NCI-H460 (cell line): ENCODE results near the gene OASL. TPM values are rescaled to one million over a fixed set of nuclear protein-coding genes. Genes with fewer than 3 reads are reported as not detected.
"Not testable (repeated sequence)": the region's sequence is repeated elsewhere in the genome, so short reads cannot be mapped to it uniquely, and the experiment has no call there.

Source experiments
- DNase-seq: peaks from one replicate; pipeline ENCODE4 v3.0.0-alpha.2; 2016; ENCODE audit warnings: low read depth; ENCODE audit errors: extremely low read depth
- total RNA-seq: library from RNA; depleted of rRNA; stranded (reverse); fragments of >200 nt; shearing (Covaris generic); gene quantifications from 2 replicates; pipeline ENCODE4 v1.2.3, GENCODE V29; 2014

The OASL gene
- total RNA-seq, 1 experiment from 2014 or later, result 0.17 TPM

GRCh38 chr12:121059031-121059898 lies 20.2 kb upstream of the OASL start:
- DNase-seq, result no peak

DNA sequence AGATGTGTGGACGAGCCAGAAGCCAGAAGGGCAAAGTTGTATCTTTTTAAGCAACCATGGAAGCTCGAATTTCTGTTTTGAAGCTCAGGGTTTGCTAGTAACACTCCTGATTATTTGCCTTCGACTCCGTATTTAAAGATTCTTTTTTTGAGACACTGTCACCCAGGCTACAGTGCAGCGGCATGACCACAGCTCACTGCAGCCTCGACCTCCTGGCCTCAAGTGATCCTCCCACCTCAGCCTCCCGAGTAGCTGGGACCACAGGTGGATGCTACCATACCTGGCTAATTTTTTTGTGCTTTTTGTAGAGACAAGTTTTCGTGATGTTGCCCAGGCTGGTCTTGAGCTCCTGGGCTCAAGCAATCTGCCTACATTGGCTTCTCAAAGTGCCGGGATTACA lies 18.7 kb upstream of the OASL start:
- no peak for DNase-seq

DNA sequence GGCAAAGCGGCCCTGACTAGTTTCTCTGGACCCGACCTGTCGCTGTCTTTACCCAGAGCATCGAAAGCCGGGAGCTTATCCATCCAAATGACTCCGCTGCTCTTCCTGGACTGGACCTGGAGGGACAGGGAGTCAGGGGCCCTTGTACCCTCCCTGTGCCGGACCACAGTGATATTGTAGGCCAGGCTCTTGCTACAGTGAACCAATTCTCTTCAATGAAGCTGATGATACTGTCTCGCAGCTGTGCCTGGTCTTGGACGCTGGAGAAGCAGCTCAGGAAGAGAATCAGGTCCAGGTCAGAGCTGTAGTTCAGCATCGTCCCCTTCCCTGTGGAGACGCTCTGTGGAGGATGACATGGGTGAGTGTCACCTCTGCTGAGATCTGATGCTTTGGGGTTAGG lies 14.7 kb upstream of the OASL start:
- DNase-seq, result no peak

- DNase-seq, result no peak
Measured at GRCh38 chr12:121050725-121051124, 11.7 kb upstream of the OASL start.

DNA sequence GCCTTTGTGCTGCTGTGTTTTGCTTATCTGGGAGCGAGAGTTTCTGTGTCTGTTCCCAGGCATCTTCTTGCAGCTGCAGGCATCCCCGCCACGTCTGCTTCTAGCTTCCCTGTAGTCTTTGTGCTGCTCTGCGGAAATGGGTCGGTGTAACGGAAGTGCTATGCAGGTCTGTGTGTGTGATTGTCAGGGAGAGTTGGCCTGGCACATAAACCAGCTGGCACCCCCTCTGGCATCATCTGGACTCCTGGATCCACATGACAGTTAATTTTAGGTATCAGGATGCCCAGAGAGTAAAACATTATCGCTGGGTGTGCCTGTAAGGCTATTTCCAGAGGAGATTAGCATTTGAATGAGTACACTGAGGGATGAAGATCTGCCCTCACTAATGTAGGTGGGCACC lies 9.4 kb upstream of the OASL start:
- DNase-seq, result no peak

DNA sequence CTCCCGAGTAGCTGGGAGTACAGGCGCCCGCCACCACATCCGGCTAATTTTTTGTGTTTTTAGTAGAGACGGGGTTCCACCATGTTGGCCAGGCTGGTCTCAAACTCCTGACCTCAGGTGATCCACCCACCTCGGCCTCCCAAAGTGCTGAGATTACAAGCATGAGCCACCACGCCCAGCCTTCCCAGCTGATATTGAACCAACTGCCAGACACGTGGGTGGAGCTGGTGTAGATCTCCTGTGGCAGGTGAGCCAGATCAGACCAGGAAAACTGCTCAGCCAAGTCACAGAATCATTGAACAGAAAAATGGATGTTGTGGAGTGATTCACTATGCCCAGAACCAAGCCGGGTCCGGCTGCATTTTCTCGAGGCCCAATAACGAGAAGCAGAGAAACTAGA lies 8.4 kb upstream of the OASL start:
- not testable (repeated sequence) for DNase-seq

DNA sequence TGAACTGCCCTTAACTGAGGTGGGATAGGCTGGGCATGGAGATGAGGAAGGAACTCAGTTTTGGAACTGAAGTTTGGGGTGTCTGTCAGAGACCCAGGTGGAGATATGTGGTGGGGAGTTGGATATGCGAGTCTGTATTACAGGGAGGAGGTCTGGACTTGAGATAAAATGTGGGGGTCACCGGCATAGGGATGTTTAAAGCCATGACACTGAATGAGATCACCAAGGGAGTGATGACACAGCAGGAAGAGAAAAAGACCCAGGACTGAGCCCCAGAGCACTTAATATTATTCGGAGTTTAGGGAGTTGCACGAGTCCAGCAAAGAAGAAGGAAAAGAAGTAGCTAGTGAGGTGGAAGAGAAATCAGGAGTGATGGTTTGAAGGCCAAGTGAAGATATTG lies 4.0 kb upstream of the OASL start:
- no peak for DNase-seq

GRCh38 chr12:121036810-121037326 lies 2.2 kb downstream of the OASL start:
- DNase-seq, result no peak

DNA sequence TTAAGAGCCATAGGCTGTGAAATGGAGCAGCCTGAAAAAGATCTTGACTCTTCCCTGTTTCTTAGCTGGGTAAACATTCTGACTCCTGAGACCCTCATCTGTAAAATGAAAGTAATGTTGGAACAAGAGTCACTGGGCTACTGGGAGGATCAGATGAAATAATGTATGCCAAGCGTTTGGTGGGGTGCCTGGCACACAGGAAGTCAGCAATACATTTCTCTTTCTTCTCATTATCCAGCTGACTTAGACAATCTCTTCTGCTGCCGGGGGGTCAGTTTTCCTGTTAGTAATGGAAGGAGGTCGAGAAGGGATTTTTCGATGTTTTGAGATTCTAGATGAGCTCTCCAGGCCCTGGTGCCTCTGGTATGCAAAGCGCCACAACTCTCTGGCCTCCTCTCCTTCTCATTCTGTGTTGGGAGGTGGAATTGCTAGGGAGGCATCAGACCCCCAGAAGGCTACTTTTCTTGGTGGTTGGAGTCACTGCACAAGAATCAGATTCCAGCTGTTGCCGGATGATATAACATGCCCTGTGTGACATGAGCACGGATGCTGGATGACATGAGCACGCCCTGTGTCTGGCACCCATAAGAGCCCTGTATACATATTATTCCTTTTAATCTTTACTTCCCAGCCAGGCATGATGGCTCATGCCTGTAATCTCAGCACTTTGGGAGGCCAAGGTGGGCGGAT lies 4.3 kb downstream of the OASL start:
- no peak for DNase-seq

GRCh38 chr12:121033625-121034349 lies 5.3 kb downstream of the OASL start:
- no peak for DNase-seq

GRCh38 chr12:121030576-121031212 lies 8.4 kb downstream of the OASL start:
- DNase-seq, result no peak

DNA sequence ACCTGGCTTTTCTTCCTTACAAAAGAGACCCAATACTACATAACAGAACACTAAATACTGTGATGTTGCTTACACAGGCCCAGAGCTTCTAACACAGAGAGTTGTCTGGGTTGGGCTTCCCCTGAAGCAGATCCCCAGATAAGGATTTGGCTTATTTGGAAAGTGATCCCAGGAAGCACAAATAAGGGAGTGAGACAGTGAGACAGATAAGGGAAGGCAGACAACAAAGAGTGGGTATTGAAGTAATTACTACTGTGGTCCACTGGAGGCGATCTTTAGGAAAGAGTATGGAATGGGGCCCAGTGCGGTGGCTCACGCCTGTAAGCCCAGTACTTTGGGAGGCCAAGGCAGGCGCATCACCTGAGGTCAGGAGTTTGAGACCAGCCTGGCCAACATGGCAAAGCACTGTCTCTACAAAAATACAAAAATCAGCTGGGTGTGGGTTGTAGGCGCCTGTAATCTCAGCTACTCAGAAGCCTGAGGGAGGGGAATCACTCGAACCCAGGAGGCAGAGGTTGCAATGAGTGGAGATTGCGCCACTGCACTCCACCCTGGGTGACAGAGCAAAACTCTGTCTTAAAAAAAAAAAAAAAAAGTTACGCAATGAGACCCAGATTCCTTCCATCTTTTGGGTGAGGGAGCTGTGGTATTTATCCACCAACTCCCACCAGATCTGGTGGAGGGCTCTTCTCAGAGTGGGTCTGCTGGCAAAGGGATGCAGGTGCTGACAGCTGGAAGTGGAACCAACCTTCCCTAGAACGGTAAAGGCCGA lies 12.6 kb downstream of the OASL start:
- no peak for DNase-seq

DNA sequence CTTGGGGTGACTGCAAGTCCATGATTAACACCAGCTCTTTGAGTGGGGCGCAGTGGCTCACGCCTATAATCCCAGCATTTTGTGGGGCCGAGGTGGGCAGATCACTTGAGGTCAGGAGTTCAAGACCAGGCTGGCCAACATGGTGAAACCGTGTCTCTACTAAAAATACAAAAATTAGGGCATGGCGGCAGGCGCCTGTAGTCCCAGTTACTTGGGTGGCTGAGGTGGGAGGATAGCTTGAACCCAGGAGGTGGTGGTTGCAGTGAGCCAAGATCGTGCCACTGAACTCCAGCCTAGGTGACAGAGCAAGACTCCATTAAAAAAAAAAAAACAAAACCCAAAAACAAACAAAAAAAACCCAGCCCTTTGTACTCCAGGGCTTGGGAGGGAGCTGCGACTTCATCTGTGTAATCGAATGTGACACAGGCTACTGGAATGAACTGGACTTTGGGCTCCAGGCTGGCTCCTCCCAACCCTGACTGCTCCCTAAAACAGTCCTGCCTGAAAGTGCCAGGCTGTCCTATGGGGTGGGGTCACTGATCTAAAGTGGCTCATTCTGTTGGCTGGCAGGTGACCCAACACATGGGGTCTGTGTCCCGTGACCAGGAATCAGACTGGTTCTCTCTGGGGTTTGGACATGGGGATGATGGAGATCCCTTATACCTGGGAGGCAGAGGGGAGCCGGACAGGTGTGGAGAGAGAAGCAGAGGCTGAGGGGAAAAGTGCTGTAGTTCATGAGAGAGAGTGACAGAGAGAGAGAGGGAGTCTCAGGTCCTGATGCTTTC lies 13.4 kb downstream of the OASL start:
- DNase-seq, result no peak

DNA sequence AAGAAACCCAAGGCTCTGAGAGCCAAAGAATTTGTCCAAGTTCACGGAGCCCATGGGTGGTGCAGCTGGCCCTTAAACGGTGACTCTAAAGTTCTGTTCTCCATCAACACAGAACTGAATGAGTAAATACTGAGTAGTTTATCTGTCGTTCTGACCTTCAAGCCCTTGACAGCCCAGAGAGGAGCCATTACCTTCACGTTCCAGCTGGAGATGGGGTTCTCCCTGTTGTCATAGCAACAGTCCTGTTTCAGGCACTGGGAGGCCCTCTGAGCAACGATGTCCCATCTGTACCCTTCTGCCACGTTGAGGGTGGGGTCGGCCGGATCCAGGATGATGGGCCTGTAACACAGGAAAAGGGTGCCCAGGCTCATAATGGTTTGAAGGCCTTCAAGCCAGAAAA lies 15.2 kb downstream of the OASL start:
- no peak for DNase-seq

- no peak for DNase-seq
Measured at GRCh38 chr12:121022713-121023112, 16.3 kb downstream of the OASL start.

- DNase-seq, result no peak
Measured at GRCh38 chr12:121021754-121022153, 17.3 kb downstream of the OASL start.

DNA sequence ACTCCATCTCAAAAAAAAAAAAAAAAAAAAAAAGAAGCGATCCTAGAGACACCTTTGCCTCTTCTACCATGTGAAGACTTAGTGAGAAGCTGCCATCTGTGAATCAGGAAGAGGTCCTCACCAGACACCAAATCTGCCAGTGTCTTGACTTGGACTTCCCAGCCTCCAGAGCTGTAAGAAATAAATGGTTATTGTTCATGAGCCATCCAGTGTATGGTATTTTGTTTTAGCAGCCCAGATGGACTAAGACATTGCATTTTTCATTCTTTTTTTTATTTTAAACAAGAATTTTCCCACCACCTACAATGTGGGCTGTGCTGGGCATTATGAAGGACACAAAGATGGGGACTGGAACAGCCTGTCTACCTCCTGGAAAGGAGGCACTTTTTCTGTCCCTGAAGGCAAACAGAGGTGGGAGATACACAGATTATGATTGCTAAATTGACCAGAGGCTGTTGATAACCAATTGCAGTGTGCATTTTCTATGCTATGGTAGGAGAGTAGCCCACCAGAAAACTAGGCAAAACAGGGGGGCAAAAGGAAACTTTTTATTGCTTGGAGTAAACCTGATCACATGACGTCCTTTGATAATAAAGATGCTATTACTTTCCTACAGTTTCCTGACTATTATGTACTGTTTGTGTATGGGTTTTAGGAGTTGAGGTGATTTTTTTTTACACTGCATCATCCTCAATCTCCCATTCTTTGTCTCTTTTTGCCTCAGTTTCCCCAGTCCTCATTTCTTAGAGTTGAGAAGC lies 20.0 kb downstream of the OASL start:
- DNase-seq, result no peak

DNA sequence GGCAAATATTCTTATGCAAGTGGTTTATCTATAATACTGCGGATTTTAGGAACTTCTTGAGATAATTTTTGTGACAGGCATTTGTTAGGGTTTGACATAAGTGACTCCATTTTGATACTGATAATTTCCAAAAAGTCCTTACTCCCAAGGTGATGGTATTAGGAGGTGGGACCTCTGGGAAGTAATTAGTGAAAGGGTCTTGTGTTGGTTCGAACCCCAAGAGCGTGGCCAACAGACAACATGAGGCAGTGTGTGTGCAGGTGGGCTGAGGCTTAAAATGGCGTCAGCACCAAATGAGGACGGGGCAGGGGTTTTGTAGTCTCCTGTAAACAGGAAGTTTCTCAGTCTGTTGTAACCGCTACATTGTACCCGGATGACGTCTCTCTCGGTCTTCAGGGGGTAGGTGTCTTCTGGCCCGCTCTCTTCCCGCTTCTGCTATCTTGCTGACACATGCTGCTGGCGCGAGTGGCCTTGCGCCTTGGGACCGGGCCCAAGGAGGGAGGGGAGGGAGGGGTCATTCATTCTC lies 21.0 kb downstream of the OASL start:
- no peak for DNase-seq
